Hepatocyte (in vitro differentiated cells): Measurements from ENCODE around the gene HPCAL4. TPM values are rescaled to one million over a fixed set of nuclear protein-coding genes. Genes with fewer than 3 reads are reported as not detected.

Experiments
- DNase-seq: peaks from one replicate; pipeline ENCODE4 v3.0.0-alpha.2; 2016; ENCODE audit warnings: low spot score
- H2AFZ ChIP-seq: fragments of 200-600 bp; sonication (generic); 2 replicates; pipeline ENCODE4 v1.6.0; 2016; ENCODE audit warnings: antibody characterized with exemption, mild to moderate bottlenecking
- H3K27ac ChIP-seq: fragments of 200-600 bp; sonication (generic); 2 replicates; pipeline ENCODE4 v1.5.1; 2016; ENCODE audit warnings: mild to moderate bottlenecking
- H3K27me3 ChIP-seq: fragments of 200-600 bp; sonication (generic); 2 replicates; pipeline ENCODE4 v1.6.1; 2016
- H3K36me3 ChIP-seq: fragments of 200-600 bp; sonication (generic); replicated peaks from 2 replicates; pipeline ENCODE4 v1.5.1; 2016; ENCODE audit warnings: low read depth; ENCODE audit not compliant: insufficient read depth
- H3K4me1 ChIP-seq: fragments of 200-600 bp; sonication (generic); 2 replicates; pipeline ENCODE4 v1.5.1; 2016; ENCODE audit warnings: mild to moderate bottlenecking, moderate library complexity; ENCODE audit not compliant: insufficient read depth
- H3K4me2 ChIP-seq: fragments of 200-600 bp; sonication (generic); 2 replicates; pipeline ENCODE4 v1.6.0; 2016
- H3K4me3 ChIP-seq: fragments of 200-600 bp; sonication (generic); 2 replicates; pipeline ENCODE4 v1.5.1; 2016; ENCODE audit warnings: mild to moderate bottlenecking
- H3K79me2 ChIP-seq: fragments of 200-600 bp; sonication (generic); 2 replicates; pipeline ENCODE4 v1.6.0; 2017; ENCODE audit warnings: mild to moderate bottlenecking
- H3K9me2 ChIP-seq: fragments of 200-600 bp; sonication (generic); replicated peaks from 2 replicates; pipeline ENCODE4 v1.6.0; 2017; ENCODE audit warnings: mild to moderate bottlenecking; ENCODE audit not compliant: insufficient read depth
- H3K9me3 ChIP-seq: fragments of 200-600 bp; sonication (generic); 2 replicates; pipeline ENCODE4 v1.5.1; 2016; ENCODE audit warnings: low read depth, mild to moderate bottlenecking
- H4K20me1 ChIP-seq: fragments of 200-600 bp; sonication (generic); 2 replicates; pipeline ENCODE4 v1.6.0; 2016; ENCODE audit warnings: mild to moderate bottlenecking; ENCODE audit not compliant: insufficient read depth, poor library complexity, severe bottlenecking
- EZH2 ChIP-seq: fragments of 200-600 bp; sonication (generic); IDR thresholded peaks from 2 replicates; pipeline ENCODE4 v1.6.1; 2016; ENCODE audit warnings: antibody characterized with exemption, mild to moderate bottlenecking, borderline replicate concordance
- EZH2phosphoT487 ChIP-seq: fragments of 200-600 bp; sonication (generic); IDR thresholded peaks from one replicate; pipeline ENCODE4 v1.6.1; 2018; ENCODE audit warnings: antibody characterized with exemption, mild to moderate bottlenecking, low read depth, moderate library complexity; ENCODE audit not compliant: unreplicated experiment, severe bottlenecking
- WGBS: methylation state at CpG from one replicate; pipeline ENCODE4 v1.1.6; 2016; ENCODE audit warnings: low lambda C conversion rate; ENCODE audit errors: missing lambda C conversion rate; 5-methylcytosine and 5-hydroxymethylcytosine counted together
- polyA plus RNA-seq: library from polyadenylated mRNA; unstranded; fragments of >200 nt; fragmentation: Nextera tagmentation; extraction: Ambion mirVana; gene quantifications from 2 replicates; pipeline ENCODE4 v1.2.1, GENCODE V29; 2016
- total RNA-seq: library from RNA; depleted of rRNA; stranded (reverse); fragments of >200 nt; gene quantifications from 2 replicates; pipeline ENCODE4 v1.2.3, GENCODE V29; 2014
- TF ChIP-seq, protein P1 (sequence below): fragments of 200-600 bp; sonication (generic); IDR thresholded peaks from 2 replicates; pipeline ENCODE4 v1.5.1; 2016; ENCODE audit warnings: antibody characterized with exemption, mild to moderate bottlenecking; ENCODE audit not compliant: poor library complexity

HPCAL4 gene
- total and polyA plus RNA-seq, 2 experiments from 2014 or later = 13.8 to 15.8 TPM

DNA sequence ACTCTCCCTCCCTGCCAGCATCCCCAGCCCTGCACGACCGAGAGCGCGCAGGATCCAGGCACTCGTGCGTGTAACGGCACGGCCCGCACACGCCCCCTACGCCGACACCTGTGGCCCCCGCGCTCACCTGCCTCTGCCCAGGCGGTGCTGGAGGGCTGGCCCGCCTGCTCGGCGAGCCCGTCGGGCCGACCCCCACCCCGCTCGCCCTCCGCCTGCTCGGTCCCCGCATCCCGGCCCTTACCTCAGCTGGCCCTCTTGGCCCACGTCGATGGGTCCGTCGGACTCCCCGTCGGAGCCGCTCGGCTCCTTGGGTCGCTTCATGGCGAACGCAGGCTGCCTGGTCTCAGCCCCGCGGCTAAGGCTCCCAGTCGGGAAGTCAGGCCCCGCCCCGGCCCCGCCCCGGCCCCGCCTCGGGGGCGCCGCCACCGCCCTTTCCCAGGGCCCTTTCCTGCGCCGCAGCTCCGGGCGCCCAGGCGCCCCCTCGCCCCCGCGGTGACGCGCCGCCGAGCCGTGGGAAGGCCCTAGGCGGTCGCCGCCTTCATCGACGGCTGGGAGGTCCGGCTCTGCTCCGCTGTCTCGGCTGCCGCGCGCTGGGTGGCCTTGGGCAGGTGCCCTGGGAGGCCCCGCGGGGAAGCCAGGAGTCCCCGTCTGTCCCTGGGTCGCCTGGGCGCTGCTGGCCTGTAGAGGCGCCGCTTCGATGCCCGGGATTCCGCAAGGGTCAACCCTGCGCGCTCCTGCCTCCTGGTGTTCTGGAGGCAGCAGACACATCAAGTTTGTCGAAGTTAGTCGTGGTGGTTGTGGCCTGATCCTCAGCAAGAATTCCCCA is 51.7 kb downstream of the HPCAL4 start, which contains the start of gene HEYL:
HEYL (minus strand) TSS at position 339 of the 826 bp plus-strand sequence; CDS start at position 321, 18 bp downstream.
- Histone ChIP-seq H3K36me3 (no peaks in the 10 kb centered on the region), H3K9me3 (no peaks in the 10 kb centered on the region), H3K4me3 (peak within 1 kb of the TSS; percentile 18), H4K20me1 (no peaks in the 10 kb centered on the region), H2AFZ (peak within 1 kb of the TSS; percentile 61), H3K9me2 (no peaks in the 10 kb centered on the region), H3K27me3 (peaks cover 46% of the 10 kb centered on the region), H3K27ac (peak within 1 kb of the TSS; percentile 40), H3K4me2 (peak within 1 kb of the TSS; percentile 83), H3K4me1 (no peaks in the 10 kb centered on the region), H3K79me2 (peaks cover 9% of the 10 kb centered on the region)
- 10% methylated on average over 49 of the region's 88 CpGs for WGBS
- peak; percentile 79 for DNase-seq
- TF ChIP-seq EZH2phosphoT487 (no peak), EZH2 (peak; percentile 48)
- TF ChIP-seq, protein P1, sequence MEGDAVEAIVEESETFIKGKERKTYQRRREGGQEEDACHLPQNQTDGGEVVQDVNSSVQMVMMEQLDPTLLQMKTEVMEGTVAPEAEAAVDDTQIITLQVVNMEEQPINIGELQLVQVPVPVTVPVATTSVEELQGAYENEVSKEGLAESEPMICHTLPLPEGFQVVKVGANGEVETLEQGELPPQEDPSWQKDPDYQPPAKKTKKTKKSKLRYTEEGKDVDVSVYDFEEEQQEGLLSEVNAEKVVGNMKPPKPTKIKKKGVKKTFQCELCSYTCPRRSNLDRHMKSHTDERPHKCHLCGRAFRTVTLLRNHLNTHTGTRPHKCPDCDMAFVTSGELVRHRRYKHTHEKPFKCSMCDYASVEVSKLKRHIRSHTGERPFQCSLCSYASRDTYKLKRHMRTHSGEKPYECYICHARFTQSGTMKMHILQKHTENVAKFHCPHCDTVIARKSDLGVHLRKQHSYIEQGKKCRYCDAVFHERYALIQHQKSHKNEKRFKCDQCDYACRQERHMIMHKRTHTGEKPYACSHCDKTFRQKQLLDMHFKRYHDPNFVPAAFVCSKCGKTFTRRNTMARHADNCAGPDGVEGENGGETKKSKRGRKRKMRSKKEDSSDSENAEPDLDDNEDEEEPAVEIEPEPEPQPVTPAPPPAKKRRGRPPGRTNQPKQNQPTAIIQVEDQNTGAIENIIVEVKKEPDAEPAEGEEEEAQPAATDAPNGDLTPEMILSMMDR = peak; percentile 46

DNA sequence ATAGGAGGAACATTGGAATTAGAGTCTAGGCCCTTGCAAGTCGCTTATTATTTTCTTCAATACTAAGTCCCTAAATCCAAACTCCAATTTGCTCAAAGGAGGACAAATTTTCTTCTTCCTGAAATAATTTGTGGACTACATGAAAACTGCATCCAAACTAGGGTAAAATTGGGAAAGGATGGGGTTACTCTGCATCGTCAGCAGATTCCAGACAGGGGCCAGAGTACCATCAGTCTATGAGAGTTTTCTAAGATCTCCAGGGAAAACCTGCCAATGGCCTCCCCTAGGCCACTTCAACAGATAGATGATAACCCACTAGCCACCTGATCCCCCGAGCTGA is 52.3 kb downstream of the HPCAL4 start:
- no peak overlapping the region for H3K27ac ChIP-seq
- no peaks in the 10 kb centered on the region for H3K9me2 ChIP-seq
- TF ChIP-seq EZH2 (no peak), EZH2phosphoT487 (no peak)
- TF ChIP-seq, protein P1 = no peak
- DNase-seq = no peak
- WGBS = 78% methylated on average over 3 of the region's 3 CpGs
- peak overlapping the region; percentile 18 for H3K4me3 ChIP-seq
- H4K20me1 ChIP-seq = no peaks in the 10 kb centered on the region
- no peaks in the 10 kb centered on the region for H3K4me1 ChIP-seq
- no peaks in the 10 kb centered on the region for H3K9me3 ChIP-seq
- H3K36me3 ChIP-seq = no peaks in the 10 kb centered on the region
- no peak overlapping the region for H2AFZ ChIP-seq
- peak overlapping the region; percentile 83 for H3K4me2 ChIP-seq
- peaks cover 9% of the 10 kb centered on the region for H3K79me2 ChIP-seq
- peaks cover 49% of the 10 kb centered on the region for H3K27me3 ChIP-seq

DNA sequence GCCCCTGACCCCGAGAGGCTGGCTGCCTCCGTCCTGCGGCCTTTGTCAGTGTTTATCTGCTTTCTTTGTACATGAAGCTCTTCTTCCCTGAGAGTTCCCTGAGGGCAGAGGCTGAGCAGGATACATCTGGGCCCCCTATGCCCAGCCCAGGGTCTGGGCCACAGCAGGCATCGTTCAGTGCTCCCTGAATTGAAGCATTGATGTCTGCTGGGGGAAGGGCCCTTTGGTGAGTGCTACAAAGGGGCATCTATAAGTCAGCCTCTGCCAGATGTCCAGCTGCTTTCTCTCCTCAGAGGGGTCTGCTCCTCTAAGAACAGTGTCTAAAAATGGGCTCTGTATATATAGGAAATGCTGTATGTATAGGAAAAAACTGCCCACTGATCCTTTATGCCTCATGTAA is 53.9 kb downstream of the HPCAL4 start:
- H4K20me1 ChIP-seq = no peaks in the 10 kb centered on the region
- 57% methylated on average over 4 of the region's 4 CpGs for WGBS
- H3K79me2 ChIP-seq = peaks cover 9% of the 10 kb centered on the region
- DNase-seq = no peak
- H3K4me2 ChIP-seq = peak overlapping the region; percentile 83
- H3K9me3 ChIP-seq = no peaks in the 10 kb centered on the region
- H3K27ac ChIP-seq = no peak overlapping the region
- no peak overlapping the region for H2AFZ ChIP-seq
- no peaks in the 10 kb centered on the region for H3K4me1 ChIP-seq
- H3K4me3 ChIP-seq = no peak overlapping the region
- no peaks in the 10 kb centered on the region for H3K36me3 ChIP-seq
- H3K9me2 ChIP-seq = no peaks in the 10 kb centered on the region
- TF ChIP-seq EZH2 = no peak
- TF ChIP-seq EZH2phosphoT487 = no peak
- TF ChIP-seq, protein P1 = no peak
- H3K27me3 ChIP-seq = peaks cover 63% of the 10 kb centered on the region
